ENCODE data around the gene PITHD1.
"Not testable (repeated sequence)": the region's sequence is repeated elsewhere in the genome, so short reads cannot be mapped to it uniquely, and the experiment has no call there.

The PITHD1 gene

GRCh38 chr1:23798662-23799142 lies 20.5 kb downstream of the PITHD1 start:
- DNase-seq (ENCODE audit: low read depth, low spot score): no peak

GRCh38 chr1:23799255-23799569 lies 21.0 kb downstream of the PITHD1 start:
- DNase-seq (ENCODE audit: low read depth, low spot score): no peak

- no peak for DNase-seq (ENCODE audit: low read depth, low spot score)
Measured at GRCh38 chr1:23799570-23800399, 21.6 kb downstream of the PITHD1 start.

- DNase-seq (ENCODE audit: low read depth, low spot score): peak; percentile 98
Measured at GRCh38 chr1:23800400-23801337, 22.5 kb downstream of the PITHD1 start, which contains the start of gene GALE. Gene GALE (minus strand): TSS chr1:23800754. CDS start chr1:23799007, 1,747 bp downstream.

- no peak for DNase-seq (ENCODE audit: low read depth, low spot score)
Measured at GRCh38 chr1:23801338-23801748, 23.1 kb downstream of the PITHD1 start.

GRCh38 chr1:23801876-23802275 lies 23.7 kb downstream of the PITHD1 start:
- no peak for DNase-seq (ENCODE audit: low read depth, low spot score)

- DNase-seq (ENCODE audit: low read depth, low spot score): not testable (repeated sequence)
Measured at GRCh38 chr1:23802809-23803342, 24.7 kb downstream of the PITHD1 start.

GRCh38 chr1:23803674-23804073 lies 25.5 kb downstream of the PITHD1 start:
- no peak for DNase-seq (ENCODE audit: low read depth, low spot score)

- no peak for DNase-seq (ENCODE audit: low read depth, low spot score)
Measured at GRCh38 chr1:23804183-23804835, 26.1 kb downstream of the PITHD1 start.

- no peak for DNase-seq (ENCODE audit: low read depth, low spot score)
Measured at GRCh38 chr1:23805025-23805424, 26.8 kb downstream of the PITHD1 start.

GRCh38 chr1:23806280-23806679 lies 28.1 kb downstream of the PITHD1 start:
- DNase-seq (ENCODE audit: low read depth, low spot score): no peak

GRCh38 chr1:23807453-23807852 lies 29.2 kb downstream of the PITHD1 start:
- no peak for DNase-seq (ENCODE audit: low read depth, low spot score)

GRCh38 chr1:23809751-23810171 lies 31.5 kb downstream of the PITHD1 start:
- peak; percentile 62 for DNase-seq (ENCODE audit: low read depth, low spot score)

- no peak for DNase-seq (ENCODE audit: low read depth, low spot score)
Measured at GRCh38 chr1:23810818-23811540, 32.8 kb downstream of the PITHD1 start.

- no peak for DNase-seq (ENCODE audit: low read depth, low spot score)
Measured at GRCh38 chr1:23814016-23814415, 35.8 kb downstream of the PITHD1 start.

- DNase-seq (ENCODE audit: low read depth, low spot score): no peak
Measured at GRCh38 chr1:23816361-23816760, 38.1 kb downstream of the PITHD1 start.

GRCh38 chr1:23816906-23817305 lies 38.7 kb downstream of the PITHD1 start:
- no peak for DNase-seq (ENCODE audit: low read depth, low spot score)

GRCh38 chr1:23817633-23818032 lies 39.4 kb downstream of the PITHD1 start:
- DNase-seq (ENCODE audit: low read depth, low spot score): no peak

- no peak for DNase-seq (ENCODE audit: low read depth, low spot score)
Measured at GRCh38 chr1:23823767-23824166, 45.5 kb downstream of the PITHD1 start.

GRCh38 chr1:23824711-23825075 lies 46.5 kb downstream of the PITHD1 start:
- DNase-seq (ENCODE audit: low read depth, low spot score): no peak
